C4-2B (cell line): ENCODE measurements around the gene NRXN3.

Experiments
- H3K27ac ChIP-seq: fragments of 450-650 bp; 2 replicates; pipeline ENCODE4 v1.5.1; 2017
- ZFX ChIP-seq: fragments of 450-650 bp; IDR thresholded peaks from 2 replicates; pipeline ENCODE4 v1.6.1; 2017
- TF ChIP-seq, protein P1 (sequence below): fragments of 450-650 bp; conservative IDR thresholded peaks from 2 replicates; pipeline ENCODE4 v1.5.1; 2017; ENCODE audit warnings: mild to moderate bottlenecking

NRXN3 gene

DNA sequence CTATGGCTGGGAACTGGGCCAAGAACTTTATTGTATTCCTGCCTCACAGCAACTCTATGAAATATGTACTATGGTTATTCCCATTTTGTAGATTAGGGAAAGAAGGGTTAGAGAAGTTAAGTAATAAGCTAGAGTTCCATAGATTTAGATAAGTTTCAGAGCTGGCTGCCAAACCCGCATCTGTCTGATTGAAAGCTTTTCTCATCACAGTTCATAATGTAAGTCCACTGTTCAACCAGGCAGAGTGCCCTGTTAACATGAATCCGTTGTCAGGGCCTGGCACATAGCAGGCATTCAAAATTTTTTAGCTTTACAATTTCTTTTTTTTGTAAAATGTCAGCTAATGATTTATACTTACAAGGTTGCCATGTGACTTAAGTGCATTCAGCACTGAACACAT, 467.3 kb downstream of the NRXN3 start:
- H3K27ac ChIP-seq = no peak overlapping the region
- TF ChIP-seq, protein P1, sequence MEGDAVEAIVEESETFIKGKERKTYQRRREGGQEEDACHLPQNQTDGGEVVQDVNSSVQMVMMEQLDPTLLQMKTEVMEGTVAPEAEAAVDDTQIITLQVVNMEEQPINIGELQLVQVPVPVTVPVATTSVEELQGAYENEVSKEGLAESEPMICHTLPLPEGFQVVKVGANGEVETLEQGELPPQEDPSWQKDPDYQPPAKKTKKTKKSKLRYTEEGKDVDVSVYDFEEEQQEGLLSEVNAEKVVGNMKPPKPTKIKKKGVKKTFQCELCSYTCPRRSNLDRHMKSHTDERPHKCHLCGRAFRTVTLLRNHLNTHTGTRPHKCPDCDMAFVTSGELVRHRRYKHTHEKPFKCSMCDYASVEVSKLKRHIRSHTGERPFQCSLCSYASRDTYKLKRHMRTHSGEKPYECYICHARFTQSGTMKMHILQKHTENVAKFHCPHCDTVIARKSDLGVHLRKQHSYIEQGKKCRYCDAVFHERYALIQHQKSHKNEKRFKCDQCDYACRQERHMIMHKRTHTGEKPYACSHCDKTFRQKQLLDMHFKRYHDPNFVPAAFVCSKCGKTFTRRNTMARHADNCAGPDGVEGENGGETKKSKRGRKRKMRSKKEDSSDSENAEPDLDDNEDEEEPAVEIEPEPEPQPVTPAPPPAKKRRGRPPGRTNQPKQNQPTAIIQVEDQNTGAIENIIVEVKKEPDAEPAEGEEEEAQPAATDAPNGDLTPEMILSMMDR = no peak
- TF ChIP-seq ZFX = no peak

DNA sequence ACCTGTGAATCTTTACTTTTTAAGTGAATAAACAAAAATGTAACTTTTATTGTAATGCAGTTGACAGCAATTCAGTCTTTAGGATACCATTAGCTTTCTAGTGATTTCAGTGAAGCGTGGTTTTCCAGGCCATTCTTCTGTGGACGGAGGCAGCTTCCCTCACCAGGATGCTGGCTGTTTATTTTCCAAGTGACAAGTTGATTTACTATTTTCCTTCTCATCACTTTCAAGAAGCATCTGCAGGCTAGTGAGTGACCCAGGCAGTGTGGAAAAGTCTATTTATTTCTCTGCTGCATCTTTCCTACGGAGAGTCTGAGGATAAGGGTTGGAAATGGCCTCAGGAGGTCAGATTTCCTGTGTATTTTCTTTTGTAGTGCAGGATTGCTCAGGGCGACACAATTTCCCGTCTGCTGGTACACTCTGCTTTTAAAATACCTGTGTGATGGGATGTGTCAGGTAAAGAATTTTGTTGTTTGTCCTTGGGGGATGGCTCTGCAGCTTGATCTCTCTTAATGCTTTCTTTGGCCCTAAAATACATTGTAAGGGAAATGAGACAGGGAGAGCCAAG, 467.8 kb downstream of the NRXN3 start:
- TF ChIP-seq, protein P1 = no peak
- no peak for TF ChIP-seq ZFX

DNA sequence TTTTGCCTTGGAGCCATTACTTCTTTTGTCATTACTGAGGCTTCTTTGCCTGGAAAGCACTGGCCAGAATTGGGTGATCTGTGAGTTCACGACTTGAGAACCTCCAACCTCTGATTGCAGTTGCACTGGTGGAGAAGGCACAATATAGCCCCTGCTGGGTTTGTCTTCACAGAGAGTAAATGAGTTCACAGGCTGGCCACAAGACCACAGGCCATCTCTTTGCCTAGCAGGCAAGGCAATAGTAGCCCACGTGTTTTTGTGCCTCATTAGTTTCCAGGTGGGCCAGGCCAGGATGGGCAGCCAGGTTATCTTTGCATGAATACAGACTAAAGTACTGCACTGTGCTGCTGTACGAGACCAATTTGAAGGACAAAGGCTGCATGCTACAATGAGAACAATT, 468.8 kb downstream of the NRXN3 start:
- no peak overlapping the region for H3K27ac ChIP-seq
- TF ChIP-seq, protein P1 = no peak
- TF ChIP-seq ZFX = no peak

More for the DNA sequence above, 467.8 kb downstream of the NRXN3 start:
- H3K27ac ChIP-seq = no peak overlapping the region

DNA sequence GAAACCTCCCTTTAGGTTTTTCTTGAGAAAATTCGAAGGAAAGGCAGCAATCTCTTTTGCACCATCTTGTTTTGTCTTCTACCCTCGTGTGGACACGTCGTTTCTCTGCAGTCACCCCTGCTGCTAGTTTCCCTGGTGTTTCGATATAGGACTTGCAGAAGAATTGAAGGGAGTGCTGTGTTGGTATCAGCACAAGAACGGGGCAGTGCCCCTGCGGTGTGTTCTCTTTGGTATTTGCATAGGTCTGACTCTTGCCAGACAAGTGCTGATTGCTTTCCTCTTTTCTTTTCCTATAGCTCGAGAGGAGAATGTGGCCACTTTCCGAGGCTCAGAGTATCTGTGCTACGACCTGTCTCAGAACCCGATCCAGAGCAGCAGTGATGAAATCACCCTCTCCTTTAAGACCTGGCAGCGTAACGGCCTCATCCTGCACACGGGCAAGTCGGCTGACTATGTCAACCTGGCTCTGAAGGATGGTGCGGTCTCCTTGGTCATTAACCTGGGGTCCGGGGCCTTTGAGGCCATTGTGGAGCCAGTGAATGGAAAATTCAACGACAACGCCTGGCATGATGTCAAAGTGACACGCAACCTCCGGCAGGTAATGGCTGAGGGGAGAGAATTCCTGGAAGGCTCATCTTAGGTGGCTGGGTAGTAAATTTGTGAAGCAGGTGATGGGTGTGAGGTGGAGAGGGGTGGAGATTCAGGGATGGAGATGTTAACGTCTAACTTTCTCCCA, 474.8 kb downstream of the NRXN3 start:
- TF ChIP-seq, protein P1 = no peak
- TF ChIP-seq ZFX = no peak
- H3K27ac ChIP-seq = no peak overlapping the region

DNA sequence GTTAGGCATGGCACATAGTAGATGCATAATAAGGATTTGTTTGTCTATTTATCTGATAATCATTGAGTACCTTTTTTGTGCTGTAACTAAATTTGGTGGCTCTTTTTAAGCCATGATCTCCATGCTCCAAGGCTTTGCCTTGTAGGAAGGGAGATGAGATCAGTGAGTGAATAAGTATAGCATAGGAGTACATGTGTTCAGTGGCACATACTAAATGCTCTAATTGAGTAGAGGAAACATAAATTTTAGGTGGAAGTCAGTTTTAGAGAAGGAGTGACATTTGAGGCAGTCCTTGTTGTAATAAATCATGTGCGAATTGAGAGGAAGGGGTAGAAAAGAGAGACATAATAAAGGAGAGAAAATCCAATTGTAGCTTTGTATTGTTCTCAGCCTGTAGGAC, 482.6 kb downstream of the NRXN3 start:
- no peak overlapping the region for H3K27ac ChIP-seq
- TF ChIP-seq, protein P1 = no peak
- no peak for TF ChIP-seq ZFX

DNA sequence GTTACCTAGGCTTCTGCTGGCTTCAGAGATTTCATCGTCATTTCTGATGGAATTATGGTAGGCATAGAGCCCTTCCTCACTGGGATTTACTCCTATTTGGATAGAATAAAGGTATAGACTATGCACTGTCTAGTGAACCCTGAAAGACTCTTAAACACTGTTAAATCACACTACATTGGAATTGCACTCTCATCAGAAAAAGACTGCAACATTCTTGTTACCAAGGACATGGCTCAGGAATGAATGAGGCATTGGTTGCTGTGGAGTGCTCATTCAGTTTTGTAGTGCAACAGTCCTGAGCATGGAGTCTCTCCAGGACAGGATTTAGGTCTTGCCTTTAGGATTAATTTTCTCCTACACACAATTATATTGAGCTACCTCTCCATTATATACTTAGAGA, 483.0 kb downstream of the NRXN3 start:
- TF ChIP-seq, protein P1 = no peak
- TF ChIP-seq ZFX = no peak
- no peak overlapping the region for H3K27ac ChIP-seq

DNA sequence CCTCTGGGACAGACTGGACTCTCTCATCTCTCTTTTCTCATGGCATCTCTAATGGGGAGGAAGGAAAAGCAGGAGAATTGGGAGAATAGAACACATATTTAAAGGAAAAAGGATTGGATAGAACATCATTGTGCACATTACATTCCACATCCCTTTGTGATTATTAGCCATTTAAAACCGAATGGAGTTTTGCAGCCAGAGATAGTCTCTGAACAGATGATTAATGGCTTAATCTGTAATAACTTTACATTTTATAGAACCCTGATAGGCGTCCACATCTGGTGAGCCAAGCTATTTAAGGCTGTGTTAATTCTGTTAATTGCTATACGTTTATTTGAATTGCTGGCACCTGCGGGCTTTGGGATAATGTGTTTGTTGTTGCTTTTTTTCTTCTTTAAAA, 487.3 kb downstream of the NRXN3 start:
- no peak overlapping the region for H3K27ac ChIP-seq
- no peak for TF ChIP-seq ZFX
- TF ChIP-seq, protein P1 = no peak
